Prostate gland (tissue), 2 donors: Measurements from ENCODE around the gene GPR157. TPM values are rescaled to one million over a fixed set of nuclear protein-coding genes. Genes with fewer than 3 reads are reported as not detected.

Experiments
- DNase-seq: peaks from one replicate; pipeline ENCODE4 v3.0.0-alpha.2; 2019; ENCODE audit warnings: low spot score
- H3K27ac ChIP-seq, 2 donors: fragments of 200-600 bp; sonication (generic); 2 replicates each; pipeline ENCODE4 v1.5.1; 2017 to 2019
- H3K27me3 ChIP-seq: fragments of 200-600 bp; sonication (generic); replicated peaks from 2 replicates; pipeline ENCODE4 v1.5.1; 2019; ENCODE audit not compliant: insufficient read depth
- H3K36me3 ChIP-seq, 2 donors: fragments of 200-600 bp; sonication (generic); 1 replicate in 1 of 2; 2 replicates in 1 of 2; pipeline versions ENCODE4 v1.5.1 to v1.8.1; 2017 to 2019
- H3K4me1 ChIP-seq: fragments of 200-600 bp; sonication (generic); replicated peaks from 2 replicates; pipeline ENCODE4 v1.5.1; 2019
- H3K4me3 ChIP-seq, 2 donors: fragments of 200-600 bp; sonication (generic); 2 replicates each; pipeline ENCODE4 v1.5.1; 2017 to 2019
- H3K9me3 ChIP-seq: fragments of 200-600 bp; sonication (generic); 2 replicates; pipeline ENCODE4 v1.5.1; 2017
- POLR2A ChIP-seq: fragments of 450-650 bp; IDR thresholded peaks from one replicate; pipeline ENCODE4 v1.6.1; 2016; ENCODE audit warnings: antibody characterized with exemption, mild to moderate bottlenecking
- POLR2AphosphoS5 ChIP-seq: sonication (generic); formaldehyde crosslinking; IDR thresholded peaks from one replicate; pipeline ENCODE4 v1.6.1; 2017; ENCODE audit warnings: antibody characterized with exemption
- WGBS: methylation state at CpG from one replicate; pipeline ENCODE4 v1.1.5; 2018; 5-methylcytosine and 5-hydroxymethylcytosine counted together
- intact Hi-C: fragments of 100-400 bp; cut with DNase I; formaldehyde crosslinking; loops from one replicate; pipeline ENCODE4 v1.14.2; 2022
- microRNA counts, 2 donors: library from miRNA; unstranded; fragments of <30 nt; microRNA quantifications; one replicate each; lab custom pipeline; 2016 to 2017
- small RNA-seq, 2 donors: library from RNA; depleted of rRNA; stranded (forward); fragments of <200 nt; gene quantifications; one replicate each; pipeline ENCODE3, GENCODE V24; 2016
- total RNA-seq, 2 donors: library from RNA; depleted of rRNA; stranded (reverse); fragments of >200 nt; gene quantifications; one replicate each; pipeline ENCODE4 v1.1.0, GENCODE V29; 2016
- TF ChIP-seq, protein P1 (sequence below), 4 experiments: fragments of 200-600 bp in 2 of 4; fragments of 450-650 bp in 2 of 4; sonication (generic) in 2 of 4; IDR thresholded peaks; 1 replicate in 3 of 4; 2 replicates in 1 of 4; pipeline ENCODE4 v1.5.1; 2016 to 2019; ENCODE audit warnings: antibody characterized with exemption in 4 of 4, mild to moderate bottlenecking in 2 of 4, moderate library complexity in 2 of 4

GPR157 gene
- total RNA-seq, 2 donors from 2014 or later, result 5.6 to 10.7 TPM

DNA sequence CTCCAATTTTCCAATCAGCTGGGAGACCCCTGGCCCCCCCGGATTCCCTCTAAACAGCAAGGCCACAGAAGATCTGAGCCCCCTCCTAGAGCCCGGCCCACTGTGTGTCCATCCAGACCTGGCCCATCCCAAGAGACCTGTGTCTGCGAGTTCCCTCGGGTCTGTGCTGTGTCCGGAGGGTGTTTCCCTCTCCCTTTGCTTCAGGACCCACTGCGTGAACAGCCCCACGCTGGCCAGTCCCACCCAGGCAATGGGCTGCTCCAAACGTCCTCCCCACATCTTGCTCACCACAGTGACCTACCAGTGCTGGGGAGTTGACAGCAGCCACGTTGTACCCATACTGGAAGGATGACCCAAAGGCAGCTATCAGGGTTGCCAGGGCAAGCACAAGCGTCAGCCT, 71.1 kb downstream of the GPR157 start:
- Histone ChIP-seq H3K4me3 (no peak overlapping the region), H3K9me3 (no peaks in the 10 kb centered on the region), H3K27ac (no peak overlapping the region), H3K36me3 (no peaks in the 10 kb centered on the region), H3K27me3 (no peaks in the 10 kb centered on the region), H3K4me1 (no peaks in the 10 kb centered on the region)
- DNase-seq, result no peak
- WGBS, result 85% methylated on average over 10 of the region's 10 CpGs
- TF ChIP-seq, protein P1, sequence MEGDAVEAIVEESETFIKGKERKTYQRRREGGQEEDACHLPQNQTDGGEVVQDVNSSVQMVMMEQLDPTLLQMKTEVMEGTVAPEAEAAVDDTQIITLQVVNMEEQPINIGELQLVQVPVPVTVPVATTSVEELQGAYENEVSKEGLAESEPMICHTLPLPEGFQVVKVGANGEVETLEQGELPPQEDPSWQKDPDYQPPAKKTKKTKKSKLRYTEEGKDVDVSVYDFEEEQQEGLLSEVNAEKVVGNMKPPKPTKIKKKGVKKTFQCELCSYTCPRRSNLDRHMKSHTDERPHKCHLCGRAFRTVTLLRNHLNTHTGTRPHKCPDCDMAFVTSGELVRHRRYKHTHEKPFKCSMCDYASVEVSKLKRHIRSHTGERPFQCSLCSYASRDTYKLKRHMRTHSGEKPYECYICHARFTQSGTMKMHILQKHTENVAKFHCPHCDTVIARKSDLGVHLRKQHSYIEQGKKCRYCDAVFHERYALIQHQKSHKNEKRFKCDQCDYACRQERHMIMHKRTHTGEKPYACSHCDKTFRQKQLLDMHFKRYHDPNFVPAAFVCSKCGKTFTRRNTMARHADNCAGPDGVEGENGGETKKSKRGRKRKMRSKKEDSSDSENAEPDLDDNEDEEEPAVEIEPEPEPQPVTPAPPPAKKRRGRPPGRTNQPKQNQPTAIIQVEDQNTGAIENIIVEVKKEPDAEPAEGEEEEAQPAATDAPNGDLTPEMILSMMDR (IDR thresholded peaks at IDR 0.05), result no peak
- TF ChIP-seq POLR2AphosphoS5 (no peak), POLR2A (no peak)
- intact Hi-C loops, result no loop called here

DNA sequence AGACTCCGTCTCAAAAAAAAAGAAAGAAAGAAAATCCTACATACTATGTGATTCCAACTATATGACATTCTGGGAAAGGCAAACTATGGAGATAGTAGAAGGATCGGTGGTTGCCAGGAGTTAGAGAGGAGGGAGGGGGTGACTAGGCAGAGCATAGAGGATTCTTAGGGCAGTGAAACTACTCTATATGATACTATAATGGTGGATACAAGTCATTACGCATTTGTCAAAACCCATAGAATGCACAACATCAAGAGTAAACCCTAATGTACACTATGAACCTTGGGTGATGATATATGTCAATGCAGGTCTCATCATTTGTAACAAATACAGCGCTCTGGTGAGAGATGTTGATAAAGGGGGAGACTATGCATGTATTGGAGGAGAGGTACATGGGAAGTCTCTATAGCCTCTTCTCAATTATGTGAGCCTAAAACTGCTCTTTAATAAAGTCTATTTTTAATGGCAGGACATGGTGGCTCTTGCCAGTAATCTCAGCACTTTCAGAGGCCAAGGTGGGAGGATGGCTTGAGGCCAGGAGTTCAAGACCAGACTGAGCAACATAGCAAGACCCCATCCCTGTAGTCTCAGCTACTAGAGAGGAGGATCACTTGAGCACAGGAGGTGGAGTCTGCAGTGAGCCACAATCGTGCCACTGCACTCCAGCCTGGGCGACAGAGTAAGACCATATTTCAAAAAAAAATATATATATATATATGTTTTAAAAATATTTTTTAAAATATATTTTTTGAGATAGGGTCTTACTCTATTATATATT, 76.4 kb downstream of the GPR157 start:
- intact Hi-C loops, result no loop called here
- no peak for DNase-seq
- WGBS, result 94% methylated on average over 6 of the region's 6 CpGs

GRCh38 chr1:9051379-9051778, 77.5 kb downstream of the GPR157 start:
- no peak for DNase-seq
- TF ChIP-seq POLR2A (no peak), POLR2AphosphoS5 (no peak)
- TF ChIP-seq, protein P1 (IDR thresholded peaks at IDR 0.05), result no peak
- 21% methylated on average over 1 of the region's 1 CpG for WGBS
- Histone ChIP-seq H3K4me3 (no peak overlapping the region), H3K27me3 (no peaks in the 10 kb centered on the region), H3K9me3 (no peaks in the 10 kb centered on the region), H3K36me3 (no peaks in the 10 kb centered on the region), H3K4me1 (no peaks in the 10 kb centered on the region), H3K27ac (no peak overlapping the region)
- intact Hi-C loops, result no loop called here

More for the DNA sequence above, 76.4 kb downstream of the GPR157 start:
- H3K27ac ChIP-seq, result no peak overlapping the region
- H3K4me1 ChIP-seq, result no peaks in the 10 kb centered on the region
- H3K4me3 ChIP-seq, result no peak overlapping the region
- no peaks in the 10 kb centered on the region for H3K9me3 ChIP-seq
- no peaks in the 10 kb centered on the region for H3K36me3 ChIP-seq
- TF ChIP-seq POLR2AphosphoS5 (no peak), POLR2A (no peak)
- TF ChIP-seq, protein P1 (IDR thresholded peaks at IDR 0.05), result no peak
- H3K27me3 ChIP-seq, result no peaks in the 10 kb centered on the region

DNA sequence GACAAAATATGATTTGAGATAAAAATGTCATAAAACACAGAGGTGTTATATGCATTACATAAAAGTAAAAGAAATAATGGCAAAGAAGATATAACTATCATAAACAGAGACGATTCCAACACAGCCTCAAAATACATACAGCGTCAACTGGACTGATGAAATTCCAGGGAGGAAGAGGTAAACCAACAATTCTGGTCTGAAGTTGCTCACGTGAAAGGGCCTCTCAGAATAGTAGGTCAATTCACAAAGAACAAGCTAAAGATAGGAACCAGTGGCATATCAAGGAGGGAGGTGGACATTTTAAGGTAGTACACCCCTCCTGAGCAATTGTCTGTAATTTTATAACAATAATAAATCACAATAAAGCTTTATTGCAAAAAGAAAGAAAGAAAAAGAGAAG, 78.1 kb downstream of the GPR157 start:
- no peaks in the 10 kb centered on the region for H3K27me3 ChIP-seq
- TF ChIP-seq POLR2A (no peak), POLR2AphosphoS5 (no peak)
- TF ChIP-seq, protein P1 (IDR thresholded peaks at IDR 0.05), result no peak
- intact Hi-C loops, result no loop called here
- no peak overlapping the region for H3K4me3 ChIP-seq
- no peak for DNase-seq
- no peaks in the 10 kb centered on the region for H3K9me3 ChIP-seq
- 62% methylated on average over 3 of the region's 3 CpGs for whole genome bisulfite sequencing
- no peaks in the 10 kb centered on the region for H3K36me3 ChIP-seq
- no peak overlapping the region for H3K27ac ChIP-seq
- H3K4me1 ChIP-seq, result no peaks in the 10 kb centered on the region

MicroRNA genes within 50 kb of the gene (microRNA counts, 767-probe panel; counts per million panel counts)
- microRNA hsa-miR-34a-5p (lab: Ali Mortazavi, UCI), result 3,661 to 3,989 counts per million in 2 donors

Small RNAs within 50 kb of the gene (small RNA-seq; reads per million reads assigned to genes)
- gene RF00424, result 0 reads per million in 2 donors

Other genes with a start within 250 kb of the GPR157 start
- gene CA6, start 183.2 kb downstream of the GPR157 start, total RNA-seq, result not detected
- gene SLC2A7, start 102.7 kb downstream of the GPR157 start, total RNA-seq, result not detected
- gene SLC2A5, start 59.5 kb downstream of the GPR157 start, total RNA-seq, result 10 to 100 TPM; 25.4 to 55.0 TPM
- gene H6PD, start 105.7 kb upstream of the GPR157 start, total RNA-seq, result 10 to 100 TPM; 52.8 to 88.8 TPM
- 10 to 100 TPM; 29.0 to 57.1 TPM for gene SPSB1, start 163.8 kb upstream of the GPR157 start, total RNA-seq